Stimulated activated naive CD8-positive, alpha-beta T cell treated with anti-CD3 and anti-CD28 coated beads, Interleukin-15, Interleukin-2, amounts not matched to agents 100 ng/mL and 50 ng/mL, for 24 hours (primary cell): Measurements from ENCODE around the gene VRK3.
"Not testable (repeated sequence)": the region's sequence is repeated elsewhere in the genome, so short reads cannot be mapped to it uniquely, and the experiment has no call there.

Experiments used
- H3K27ac Mint-ChIP-seq: one replicate; pipeline ENCODE4 v1.8.0; 2021; ENCODE audit warnings: mild to moderate bottlenecking, mixed read lengths
- H3K27me3 Mint-ChIP-seq: one replicate; pipeline ENCODE4 v1.8.0; 2021; ENCODE audit warnings: mixed read lengths
- H3K36me3 Mint-ChIP-seq: one replicate; pipeline ENCODE4 v1.8.0; 2021; ENCODE audit warnings: low read depth, mixed read lengths
- H3K4me1 Mint-ChIP-seq: one replicate; pipeline ENCODE4 v1.8.0; 2021; ENCODE audit warnings: low read depth, mixed read lengths
- H3K4me3 Mint-ChIP-seq: one replicate; pipeline ENCODE4 v1.8.0; 2021; ENCODE audit warnings: mild to moderate bottlenecking, mixed read lengths
- H3K9me3 Mint-ChIP-seq: one replicate; pipeline ENCODE4 v1.8.0; 2021; ENCODE audit warnings: mixed read lengths

The VRK3 gene

DNA sequence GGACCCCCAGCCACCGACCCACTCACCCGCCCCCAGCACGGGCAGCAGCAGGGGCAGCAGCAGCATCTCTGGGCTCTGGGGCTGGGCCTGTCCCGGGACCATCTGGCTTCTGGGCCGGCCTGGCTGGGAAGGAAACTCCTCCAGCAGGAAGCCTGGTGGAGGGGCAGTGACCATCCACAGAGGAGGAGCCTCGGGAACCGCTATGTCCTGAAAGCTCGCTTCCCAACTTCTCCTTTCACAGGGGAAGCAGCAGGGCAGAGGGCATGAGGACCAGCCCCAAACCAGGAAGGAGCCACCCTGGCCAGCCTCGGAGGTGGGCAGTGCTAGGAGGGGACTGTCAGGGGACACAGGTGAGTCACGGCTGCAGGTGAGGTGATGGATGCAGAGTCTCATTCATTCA is 64.2 kb downstream of the VRK3 start, which contains the start of gene SIGLEC11:
Gene SIGLEC11, minus strand, starts transcription at position 193 of the 400 bp plus-strand sequence. Its CDS starts 91 bp downstream, at position 102.
- H3K4me3 Mint-ChIP-seq, H3K36me3 Mint-ChIP-seq, H3K9me3 Mint-ChIP-seq, H3K27me3 Mint-ChIP-seq, H3K27ac Mint-ChIP-seq, H3K4me1 Mint-ChIP-seq: not testable (repeated sequence)

DNA sequence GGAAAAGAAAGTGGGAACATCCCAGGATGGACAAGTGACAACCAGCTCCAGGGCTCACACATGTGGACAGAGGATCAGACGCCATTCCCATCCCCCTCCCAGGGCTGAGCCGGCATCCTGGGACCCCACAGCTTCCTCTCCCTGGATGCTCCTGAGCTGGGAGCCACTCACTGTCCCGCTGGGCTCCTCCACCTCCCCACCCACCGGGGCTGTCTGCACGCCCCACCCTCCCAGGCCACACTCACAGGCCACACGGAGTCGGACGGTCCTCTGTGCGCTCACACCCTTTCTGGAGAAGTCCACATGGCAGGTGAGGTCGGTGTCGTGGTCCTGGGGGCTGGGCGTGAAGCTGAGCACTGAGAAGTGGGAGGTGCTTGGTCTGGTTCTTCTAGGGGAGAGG is 65.3 kb downstream of the VRK3 start:
- not testable (repeated sequence) for H3K27ac Mint-ChIP-seq, H3K4me1 Mint-ChIP-seq, H3K9me3 Mint-ChIP-seq, H3K36me3 Mint-ChIP-seq, H3K4me3 Mint-ChIP-seq, H3K27me3 Mint-ChIP-seq

DNA sequence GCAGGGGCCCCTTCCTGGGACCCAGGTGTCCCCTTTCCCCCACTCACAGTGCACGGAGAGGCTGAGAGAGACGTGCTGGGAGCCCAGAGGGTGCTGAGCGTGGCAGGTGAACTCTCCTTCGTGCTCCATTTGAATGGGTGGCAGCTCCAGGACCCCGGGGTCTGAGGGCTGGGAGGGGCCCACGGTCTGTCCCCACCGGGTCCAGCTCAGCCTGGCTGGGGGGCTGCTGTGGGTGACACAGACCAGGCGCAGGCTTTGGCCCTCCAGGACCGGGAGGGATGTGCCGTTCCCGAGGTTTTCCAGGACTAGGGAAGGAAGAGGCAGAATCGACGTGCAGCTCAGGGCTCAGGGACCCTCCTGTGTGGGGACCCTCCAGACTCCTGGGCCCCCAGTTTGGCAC is 66.6 kb downstream of the VRK3 start:
- H3K4me1 Mint-ChIP-seq, H3K9me3 Mint-ChIP-seq, H3K27ac Mint-ChIP-seq, H3K36me3 Mint-ChIP-seq, H3K4me3 Mint-ChIP-seq: not testable (repeated sequence)
- H3K27me3 Mint-ChIP-seq: peaks cover 14% of the 10 kb centered on the region

DNA sequence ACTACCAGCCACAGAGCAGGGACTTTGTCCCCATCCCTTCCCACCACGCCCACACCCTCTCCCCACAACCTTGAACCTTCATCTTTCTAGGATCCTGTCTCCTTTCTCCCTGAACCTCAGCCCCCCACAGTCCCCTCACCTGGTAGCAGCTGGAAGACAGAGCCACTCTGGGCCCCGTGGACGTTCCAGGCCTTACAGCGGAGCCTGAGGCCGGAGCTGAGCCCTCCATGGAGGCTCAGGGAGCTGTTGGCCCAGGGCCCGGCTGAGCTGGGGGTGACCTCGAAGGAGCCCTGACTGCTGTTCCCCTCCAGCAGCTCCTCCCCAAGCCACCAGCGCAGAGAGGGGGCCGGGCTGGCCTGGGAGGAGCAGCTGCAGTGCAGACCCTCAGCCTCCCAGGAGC is 67.0 kb downstream of the VRK3 start:
- H3K36me3 Mint-ChIP-seq, H3K27ac Mint-ChIP-seq, H3K4me3 Mint-ChIP-seq, H3K4me1 Mint-ChIP-seq, H3K9me3 Mint-ChIP-seq: not testable (repeated sequence)
- H3K27me3 Mint-ChIP-seq: peaks cover 15% of the 10 kb centered on the region

DNA sequence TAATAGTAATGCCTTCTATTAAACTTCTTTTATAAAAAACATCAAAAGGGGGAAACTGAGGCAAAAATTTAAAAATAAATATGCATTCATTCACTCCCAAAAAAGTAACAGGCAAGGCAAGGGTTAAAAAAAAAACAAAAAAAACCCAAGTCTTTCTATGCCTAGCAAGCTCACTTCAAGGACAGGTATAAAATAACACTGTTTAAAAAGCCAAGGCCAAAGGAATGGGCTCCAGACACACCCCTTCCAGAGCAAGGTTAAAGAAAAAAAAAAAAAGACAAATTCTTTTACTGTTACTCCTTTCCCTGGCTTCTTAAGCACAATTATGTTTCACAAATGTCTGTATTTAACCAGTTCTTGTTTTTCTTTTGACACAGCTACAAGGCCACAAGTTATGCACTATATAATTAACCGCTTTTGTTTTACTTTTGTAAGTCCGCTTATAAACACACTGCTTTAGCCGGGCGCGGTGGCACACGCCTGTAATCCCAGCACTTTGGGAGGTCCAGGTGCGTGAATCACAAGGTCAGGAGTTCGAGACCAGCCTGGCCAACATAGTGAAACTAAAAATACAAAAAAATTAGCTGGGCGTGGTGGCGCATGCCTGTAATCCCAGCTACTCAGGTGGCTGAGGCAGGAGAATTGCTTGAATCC is 67.8 kb downstream of the VRK3 start:
- H3K4me1 Mint-ChIP-seq: no peaks in the 10 kb centered on the region
- H3K4me3 Mint-ChIP-seq: no peak overlapping the region
- no peak overlapping the region for H3K27ac Mint-ChIP-seq
- H3K36me3 Mint-ChIP-seq: no peaks in the 10 kb centered on the region
- H3K9me3 Mint-ChIP-seq: no peaks in the 10 kb centered on the region
- peaks cover 18% of the 10 kb centered on the region for H3K27me3 Mint-ChIP-seq

DNA sequence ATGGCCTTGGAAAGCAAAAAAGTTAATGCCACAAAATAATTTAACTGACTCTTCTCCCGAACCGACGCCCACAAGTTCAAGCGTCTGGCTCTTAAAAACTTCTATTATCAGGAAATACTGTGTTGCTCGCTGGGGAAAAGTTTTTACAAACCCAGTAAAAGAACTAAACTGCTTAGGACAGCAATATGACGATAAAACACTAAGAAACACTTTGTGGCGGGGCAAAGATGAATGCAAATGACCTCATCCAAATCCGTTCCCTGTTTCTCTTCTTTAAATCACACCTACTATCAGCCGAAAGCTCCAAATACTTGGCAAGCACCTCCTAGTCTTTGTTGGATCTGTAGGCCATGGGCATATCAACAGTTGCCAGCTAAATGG is 69.1 kb downstream of the VRK3 start:
- no peaks in the 10 kb centered on the region for H3K36me3 Mint-ChIP-seq
- H3K27me3 Mint-ChIP-seq: peaks cover 18% of the 10 kb centered on the region
- no peak overlapping the region for H3K27ac Mint-ChIP-seq
- H3K4me3 Mint-ChIP-seq: no peak overlapping the region
- H3K9me3 Mint-ChIP-seq: no peaks in the 10 kb centered on the region
- H3K4me1 Mint-ChIP-seq: no peaks in the 10 kb centered on the region

DNA sequence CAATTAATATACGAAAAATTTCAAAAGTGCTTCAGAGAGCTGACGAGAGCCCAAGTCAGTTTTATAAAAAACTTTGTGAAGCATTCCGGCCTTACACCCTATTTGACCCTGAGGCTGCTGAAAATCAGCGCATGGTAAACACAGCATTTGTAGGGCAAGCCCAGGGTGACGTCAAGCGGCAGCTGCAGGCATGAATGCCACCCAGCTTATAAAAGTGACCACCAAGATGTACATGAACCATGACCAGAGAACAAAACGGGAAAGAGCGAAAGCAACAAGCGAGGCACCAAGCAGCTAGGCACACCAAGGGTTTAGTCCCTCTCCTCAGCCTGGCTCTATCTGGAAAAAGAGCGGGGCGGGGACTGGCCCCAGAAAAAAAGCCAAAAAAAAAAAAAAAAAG is 70.2 kb downstream of the VRK3 start:
- H3K27ac Mint-ChIP-seq: no peak overlapping the region
- H3K9me3 Mint-ChIP-seq: no peaks in the 10 kb centered on the region
- H3K36me3 Mint-ChIP-seq: no peaks in the 10 kb centered on the region
- no peak overlapping the region for H3K4me3 Mint-ChIP-seq
- H3K4me1 Mint-ChIP-seq: no peaks in the 10 kb centered on the region
- peaks cover 23% of the 10 kb centered on the region for H3K27me3 Mint-ChIP-seq

DNA sequence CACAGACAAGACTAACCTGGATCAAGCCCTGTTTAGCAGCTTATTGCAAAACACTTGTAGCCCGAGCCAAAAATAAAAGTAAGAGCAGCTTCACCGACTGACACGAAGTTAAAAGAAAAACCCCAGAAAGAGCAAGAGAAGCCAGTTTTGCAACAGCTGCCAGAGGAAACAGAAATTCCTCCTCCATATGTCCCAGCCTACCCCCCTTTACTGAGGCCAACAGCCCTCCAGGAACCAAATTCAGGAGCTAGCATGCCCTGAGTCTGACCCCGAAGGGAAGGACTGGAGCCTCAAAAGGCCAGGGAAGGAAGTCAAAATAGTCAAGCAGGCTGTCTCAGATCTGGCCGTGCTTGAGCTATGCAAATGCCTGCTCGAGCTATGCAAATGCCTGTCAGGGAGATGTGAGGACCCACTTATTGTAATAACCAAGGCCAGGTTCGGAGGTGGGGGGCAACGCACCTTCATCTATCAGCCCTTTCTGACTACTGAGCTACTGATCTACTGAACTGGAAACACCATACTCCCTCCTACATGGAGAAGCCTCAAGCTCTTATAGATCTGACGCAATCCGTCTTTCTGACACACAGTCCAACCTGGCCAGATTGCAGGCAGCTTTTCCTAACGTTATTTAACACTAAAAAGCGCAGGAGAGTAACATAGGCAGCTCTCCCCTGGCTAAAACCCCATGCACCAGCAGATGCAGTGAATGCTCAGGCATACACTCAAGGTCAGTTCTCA is 70.9 kb downstream of the VRK3 start:
- Mint-ChIP-seq H3K27ac (no peak overlapping the region), H3K9me3 (no peaks in the 10 kb centered on the region), H3K4me3 (no peak overlapping the region), H3K36me3 (no peaks in the 10 kb centered on the region), H3K27me3 (peaks cover 23% of the 10 kb centered on the region), H3K4me1 (no peaks in the 10 kb centered on the region)

DNA sequence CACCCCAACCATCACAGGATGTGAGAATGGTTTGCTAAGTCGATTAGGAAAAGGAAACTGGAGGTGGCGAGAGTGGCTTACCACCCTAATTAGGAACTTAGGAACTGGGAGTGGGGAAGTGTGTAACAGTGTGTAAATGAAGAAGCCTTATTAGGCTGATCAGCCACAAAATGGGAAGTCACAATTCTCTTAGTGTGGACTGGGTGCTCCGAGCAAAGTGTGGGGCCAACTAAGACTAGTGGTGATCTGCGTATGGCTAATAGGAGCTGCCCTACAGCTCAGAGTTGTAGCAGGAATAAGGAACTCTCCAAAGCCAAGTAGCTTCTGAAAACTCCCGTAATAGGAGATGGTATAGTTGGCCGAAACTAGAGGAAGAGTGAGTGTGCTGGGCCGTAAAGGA is 71.8 kb downstream of the VRK3 start:
- H3K4me3 Mint-ChIP-seq: no peak overlapping the region
- H3K36me3 Mint-ChIP-seq: no peaks in the 10 kb centered on the region
- no peaks in the 10 kb centered on the region for H3K9me3 Mint-ChIP-seq
- no peaks in the 10 kb centered on the region for H3K4me1 Mint-ChIP-seq
- H3K27me3 Mint-ChIP-seq: peaks cover 23% of the 10 kb centered on the region
- no peak overlapping the region for H3K27ac Mint-ChIP-seq

DNA sequence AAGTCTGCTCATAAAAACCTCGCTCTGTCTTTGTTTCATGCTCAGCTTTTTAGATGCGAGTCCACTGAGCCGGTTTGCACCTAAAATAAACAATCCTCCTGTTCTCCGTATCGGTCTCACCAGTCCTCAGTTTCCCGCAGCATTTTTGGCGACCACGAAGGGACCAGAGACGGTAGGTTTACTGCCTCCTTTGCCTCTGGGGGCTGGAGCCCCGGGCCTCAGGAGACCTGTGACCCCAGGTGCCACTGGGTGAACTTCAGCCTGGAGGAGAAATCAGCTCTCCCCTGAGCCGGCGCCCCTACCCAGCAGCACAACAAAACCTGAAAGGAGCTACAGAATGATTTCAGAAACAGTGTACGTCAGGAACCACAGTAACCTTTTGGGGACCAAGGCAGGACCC is 72.3 kb downstream of the VRK3 start:
- no peaks in the 10 kb centered on the region for H3K9me3 Mint-ChIP-seq
- peaks cover 23% of the 10 kb centered on the region for H3K27me3 Mint-ChIP-seq
- H3K4me1 Mint-ChIP-seq: no peaks in the 10 kb centered on the region
- no peaks in the 10 kb centered on the region for H3K36me3 Mint-ChIP-seq
- no peak overlapping the region for H3K4me3 Mint-ChIP-seq
- no peak overlapping the region for H3K27ac Mint-ChIP-seq

DNA sequence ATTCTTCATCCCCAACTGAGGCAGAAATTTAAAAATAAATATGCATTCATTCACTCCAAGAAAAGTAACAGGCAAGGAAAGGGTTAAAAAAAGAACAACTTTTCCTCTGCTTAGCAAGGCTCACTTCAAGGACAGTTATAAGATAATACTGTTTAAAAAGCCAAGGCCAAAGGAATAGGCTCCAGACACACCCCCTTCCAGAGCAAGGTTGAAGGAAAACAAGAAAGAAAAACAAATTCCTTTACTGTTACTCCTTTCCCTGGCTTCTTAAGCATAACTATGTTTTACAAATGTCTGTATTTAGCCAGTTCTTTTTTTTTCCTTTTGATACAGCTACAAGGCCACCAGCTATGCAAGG is 72.7 kb downstream of the VRK3 start:
- Mint-ChIP-seq H3K9me3 (no peaks in the 10 kb centered on the region), H3K4me3 (no peak overlapping the region), H3K27me3 (peaks cover 23% of the 10 kb centered on the region), H3K27ac (no peak overlapping the region), H3K4me1 (no peaks in the 10 kb centered on the region), H3K36me3 (no peaks in the 10 kb centered on the region)

DNA sequence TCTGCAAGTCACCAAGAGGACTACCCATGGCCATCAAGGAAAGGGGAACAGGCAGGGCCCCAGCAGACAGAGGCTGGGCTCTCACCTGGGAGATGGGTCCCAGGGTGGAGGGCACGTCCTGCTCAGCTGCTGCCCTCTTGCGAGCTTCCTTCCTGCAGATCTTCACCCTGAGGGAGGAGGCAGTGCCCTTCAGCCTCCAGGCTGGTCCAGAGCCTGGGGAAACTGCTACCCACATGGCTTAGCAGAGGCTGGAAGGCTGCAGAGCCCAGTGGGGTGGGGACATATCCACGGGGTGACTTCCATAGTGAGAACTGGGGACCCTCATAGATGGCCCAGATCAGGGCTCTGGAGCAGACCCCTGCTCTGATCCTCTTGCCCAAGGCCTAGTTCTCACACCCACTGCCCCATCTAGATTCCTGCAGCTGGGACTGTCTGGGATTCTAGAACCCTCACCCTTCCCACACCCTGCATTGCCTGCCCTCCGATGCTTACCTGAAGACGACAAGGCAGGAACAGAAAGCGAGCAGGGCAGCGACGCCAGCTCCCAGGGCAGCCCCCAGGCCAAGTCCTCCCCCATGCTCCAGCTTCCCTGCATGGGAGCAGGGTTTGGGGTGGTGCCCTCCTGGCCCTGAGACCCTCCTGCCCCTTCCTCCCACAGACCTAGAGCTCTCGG is 73.2 kb downstream of the VRK3 start:
- no peaks in the 10 kb centered on the region for H3K9me3 Mint-ChIP-seq
- no peak overlapping the region for H3K27ac Mint-ChIP-seq
- no peaks in the 10 kb centered on the region for H3K4me1 Mint-ChIP-seq
- H3K36me3 Mint-ChIP-seq: no peaks in the 10 kb centered on the region
- H3K4me3 Mint-ChIP-seq: no peak overlapping the region
- H3K27me3 Mint-ChIP-seq: peaks cover 23% of the 10 kb centered on the region

DNA sequence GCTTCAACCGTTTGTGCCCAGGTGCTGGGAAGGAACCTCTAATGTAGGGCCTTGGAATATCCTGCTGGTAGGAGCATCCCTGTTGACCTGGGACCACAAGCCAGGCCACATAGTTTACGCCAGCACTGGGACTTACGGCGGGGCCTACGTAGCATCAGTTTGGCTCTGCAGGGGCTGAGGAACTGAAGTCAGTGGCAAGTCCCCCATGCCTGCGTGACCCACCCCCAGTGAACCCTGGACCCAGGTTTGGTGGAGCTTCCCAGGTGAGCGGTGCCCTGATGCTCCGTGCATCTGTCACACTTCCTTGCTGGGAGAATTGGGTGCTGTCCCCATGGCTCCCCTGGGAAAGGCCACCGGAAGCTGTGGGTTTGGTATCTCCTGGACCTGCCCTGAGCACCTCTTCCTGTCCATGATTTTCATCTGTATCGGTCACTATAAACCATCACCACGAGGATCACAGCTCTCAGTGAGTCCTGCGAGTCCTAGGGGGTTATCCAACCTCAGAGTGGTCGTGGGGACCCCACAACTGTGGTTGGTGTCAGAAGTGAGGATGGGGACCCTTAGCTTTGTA is 74.1 kb downstream of the VRK3 start:
- Mint-ChIP-seq H3K27ac (no peak overlapping the region), H3K9me3 (no peaks in the 10 kb centered on the region), H3K27me3 (peaks cover 23% of the 10 kb centered on the region), H3K4me1 (no peaks in the 10 kb centered on the region), H3K36me3 (no peaks in the 10 kb centered on the region), H3K4me3 (no peak overlapping the region)

DNA sequence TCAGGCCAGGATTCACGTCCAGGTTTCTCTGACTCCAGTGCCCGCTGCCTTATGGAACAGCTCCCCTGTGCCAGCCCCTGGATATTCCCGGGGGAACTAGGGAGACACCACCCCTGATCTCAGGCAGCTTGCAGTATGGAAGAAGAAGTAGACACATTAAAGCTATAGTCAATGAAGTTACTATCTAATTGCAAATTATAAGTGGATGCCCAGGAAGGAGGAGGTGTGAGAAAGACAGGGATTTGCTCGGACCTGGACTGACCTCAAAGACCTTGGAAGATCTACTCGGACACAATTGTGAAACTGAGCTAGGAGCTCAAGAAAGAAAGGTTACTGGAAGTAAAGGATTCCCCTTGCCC is 74.6 kb downstream of the VRK3 start:
- Mint-ChIP-seq H3K9me3 (no peaks in the 10 kb centered on the region), H3K27me3 (peaks cover 23% of the 10 kb centered on the region), H3K36me3 (no peaks in the 10 kb centered on the region), H3K4me3 (no peak overlapping the region), H3K27ac (no peak overlapping the region), H3K4me1 (no peaks in the 10 kb centered on the region)

DNA sequence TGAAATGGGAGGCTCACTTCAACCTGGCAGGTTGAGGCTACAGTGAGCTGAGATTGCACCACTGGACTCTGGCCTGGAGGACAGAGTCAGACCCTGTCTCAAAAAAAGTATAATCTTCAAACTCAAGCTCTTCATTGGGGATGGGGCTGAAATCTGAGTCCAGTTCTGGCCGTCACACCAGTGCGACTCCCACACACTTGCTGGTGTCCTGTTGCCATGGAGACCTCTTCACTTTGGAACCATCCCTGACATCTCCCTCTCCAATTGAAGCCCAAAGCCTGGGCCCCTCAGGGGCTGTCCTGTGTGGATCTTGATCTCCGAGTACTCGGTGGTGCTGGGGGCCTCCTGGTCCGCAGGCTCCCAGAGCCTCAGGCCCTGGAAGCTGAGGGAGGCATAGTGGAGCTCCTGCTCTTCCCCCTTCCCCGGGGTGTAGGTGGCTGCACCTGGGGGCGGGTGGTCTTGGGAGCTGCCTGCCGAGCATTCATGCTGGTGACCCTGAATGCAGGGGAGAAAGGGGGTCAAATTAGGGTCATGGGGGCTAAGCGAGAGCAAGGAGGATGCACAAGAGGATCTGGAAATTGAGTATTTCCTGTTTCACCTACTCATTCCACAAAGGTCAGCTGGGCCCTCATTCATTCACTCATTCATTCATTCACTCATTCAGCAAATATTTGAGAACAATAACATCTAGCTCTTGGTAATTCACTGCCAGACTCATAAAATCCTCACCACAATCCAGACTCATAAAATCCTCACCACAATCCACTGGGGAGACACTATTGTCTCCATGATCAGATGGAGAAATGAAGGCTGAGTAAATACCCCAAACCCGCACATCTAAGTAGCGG is 75.2 kb downstream of the VRK3 start:
- Mint-ChIP-seq H3K27me3 (peaks cover 23% of the 10 kb centered on the region), H3K4me3 (no peak overlapping the region), H3K9me3 (peaks cover 4% of the 10 kb centered on the region), H3K27ac (no peak overlapping the region), H3K4me1 (no peaks in the 10 kb centered on the region), H3K36me3 (no peaks in the 10 kb centered on the region)
